ENCODE results near the gene NHERF2. TPM values are rescaled to one million over a fixed set of nuclear protein-coding genes. Genes with fewer than 3 reads are reported as not detected.
A peak's percentile ranks its signal among the peaks of the same experiment; 100 is the strongest.

NHERF2 gene
- total RNA-seq, 2 experiments from 2014 or later: 1.1 to 1.4 TPM

DNA sequence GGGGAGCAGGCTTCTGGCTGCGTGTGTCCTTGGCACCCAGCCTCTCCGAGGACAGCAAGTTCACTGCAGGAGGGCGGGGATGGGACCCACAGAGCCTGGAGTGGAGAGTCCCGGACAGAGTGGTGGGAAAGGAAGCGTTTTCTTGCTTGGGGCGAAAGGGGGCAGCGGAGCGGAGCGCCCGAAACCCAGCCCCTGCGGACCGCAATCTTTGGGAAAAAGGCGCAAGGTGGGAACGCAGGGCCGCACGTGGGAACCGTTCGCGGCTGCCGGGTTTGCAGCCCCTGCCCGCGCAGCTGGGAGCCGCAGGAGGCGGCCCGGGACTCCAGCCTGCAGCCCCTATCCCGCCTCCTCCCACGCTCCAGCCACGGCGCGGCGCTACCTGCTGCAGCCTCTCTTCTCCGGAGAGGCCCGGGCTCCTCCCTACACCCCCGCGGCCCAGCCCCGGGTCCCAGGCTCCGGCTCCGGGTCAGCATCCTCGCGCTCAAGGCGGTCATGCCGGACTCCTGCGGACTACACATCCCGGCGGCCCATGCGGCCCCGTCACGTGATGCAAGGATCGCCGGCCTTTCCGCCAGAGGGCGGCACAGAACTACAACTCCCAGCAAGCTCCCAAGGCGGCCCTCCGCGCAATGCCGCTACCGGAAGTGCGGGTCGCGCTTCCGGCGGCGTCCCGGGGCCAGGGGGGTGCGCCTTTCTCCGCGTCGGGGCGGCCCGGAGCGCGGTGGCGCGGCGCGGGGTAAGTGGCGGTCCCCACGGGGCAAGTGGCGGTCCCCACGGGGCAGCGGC lies 20.8 kb downstream of the NHERF2 start, which contains the start of the genes NTHL1 and TSC2:
Gene NTHL1, minus strand, starts transcription at position 505 of the 786 bp plus-strand sequence. Its CDS starts 11 bp downstream, at position 494.
Gene TSC2, plus strand, starts transcription at position 656 of the 786 bp plus-strand sequence. CDS start 631 bp downstream, outside the sequence.
- H3K27me3 Mint-ChIP-seq: no peaks in the 10 kb centered on the region
- no peaks in the 10 kb centered on the region for H3K9me3 Mint-ChIP-seq
- no peak within 1 kb of the TSS for H3K27ac Mint-ChIP-seq
- intact Hi-C loops (cut with micrococcal nuclease): loop anchor here (1.0 kb wide), 1 partner anchor 108 kb away; the partner anchor contains the start of gene TRAF7
- peak; percentile 97 for DNase-seq
- H3K4me1 Mint-ChIP-seq (ENCODE audit: low read depth): peaks cover 13% of the 10 kb centered on the region
- H3K4me3 Mint-ChIP-seq: peak within 1 kb of the TSS; percentile 89
- POLR2A ChIA-PET: interaction anchor here (0.6 to 1.8 kb wide), 8 partner anchors 9 to 221 kb away, joined by 3 to 22 read pairs (median 3); partner anchors contain the start of genes FAHD1, HAGH, NPW and RPS2
- H3K36me3 Mint-ChIP-seq: peaks cover 3% of the 10 kb centered on the region
- CTCF ChIA-PET: interaction anchor here (0.6 to 2.5 kb wide), 11 partner anchors 9 to 265 kb away, joined by 3 to 10 read pairs (median 4); partner anchors contain the start of genes NUBP2, SPSB3 and TRAF7

DNA sequence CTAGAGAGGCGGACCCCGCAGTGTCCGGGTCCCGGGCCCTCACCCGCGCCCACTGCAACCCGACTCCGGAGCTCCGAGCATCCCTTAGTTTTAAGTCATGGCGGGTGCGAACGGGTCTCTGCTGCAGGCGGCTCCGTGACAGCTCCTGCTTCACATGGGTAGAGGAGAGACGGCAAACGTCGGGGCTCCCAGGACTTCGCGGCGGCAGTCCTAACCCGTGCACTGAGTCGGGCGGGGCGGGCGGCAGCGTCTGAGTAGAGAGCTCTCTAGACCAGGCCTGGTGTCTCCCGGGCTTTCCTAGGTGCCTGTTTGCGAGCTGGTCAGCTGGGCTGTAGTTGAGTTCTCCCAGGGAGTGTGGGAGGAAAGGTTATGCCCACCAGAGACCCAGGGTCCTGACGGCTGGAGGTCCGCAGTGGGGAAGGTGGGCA lies 21.4 kb downstream of the NHERF2 start:
- Mint-ChIP-seq H3K4me3 (peak overlapping the region; percentile 88), H3K9me3 (no peaks in the 10 kb centered on the region), H3K27ac (no peak overlapping the region), H3K4me1 (ENCODE audit: low read depth) (peaks cover 13% of the 10 kb centered on the region), H3K27me3 (no peaks in the 10 kb centered on the region), H3K36me3 (peaks cover 3% of the 10 kb centered on the region)
- ChIA-PET CTCF (interaction anchor here (0.7 to 2.5 kb wide), 8 partner anchors 9 to 107 kb away, joined by 3 to 10 read pairs (median 5); partner anchors contain the start of gene TRAF7), POLR2A (interaction anchor here (0.8 to 1.8 kb wide), 6 partner anchors 8 to 221 kb away, joined by 3 to 22 read pairs (median 4); partner anchors contain the start of genes FAHD1, HAGH, RPS2 and TBL3)
- intact Hi-C loops (cut with micrococcal nuclease): no loop called here
- DNase-seq: no peak

DNA sequence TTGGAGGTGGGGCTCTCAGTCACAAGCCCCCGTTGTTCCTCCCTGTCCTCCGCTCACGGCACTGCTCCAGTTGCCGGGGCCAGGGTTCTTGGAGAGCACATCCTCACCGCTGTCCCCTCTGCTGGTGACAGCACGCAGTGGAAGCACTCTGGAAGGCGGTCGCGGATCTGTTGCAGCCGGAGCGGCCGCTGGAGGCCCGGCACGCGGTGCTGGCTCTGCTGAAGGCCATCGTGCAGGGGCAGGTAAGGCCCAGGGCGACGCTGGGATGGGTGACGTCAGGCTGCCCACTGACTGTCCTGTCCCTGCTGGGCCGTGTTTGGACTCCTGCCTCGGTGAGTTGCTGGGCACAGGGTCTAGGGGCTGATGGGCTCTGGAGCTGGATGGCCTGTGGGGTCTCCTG lies 26.5 kb downstream of the NHERF2 start:
- H3K36me3 Mint-ChIP-seq: peaks cover 6% of the 10 kb centered on the region
- H3K27me3 Mint-ChIP-seq: no peaks in the 10 kb centered on the region
- H3K4me3 Mint-ChIP-seq: no peak overlapping the region
- CTCF ChIA-PET: no interaction called here
- DNase-seq: no peak
- H3K9me3 Mint-ChIP-seq: no peaks in the 10 kb centered on the region
- intact Hi-C loops (cut with micrococcal nuclease): no loop called here
- no peak overlapping the region for H3K27ac Mint-ChIP-seq
- H3K4me1 Mint-ChIP-seq (ENCODE audit: low read depth): peaks cover 6% of the 10 kb centered on the region
- POLR2A ChIA-PET: no interaction called here

DNA sequence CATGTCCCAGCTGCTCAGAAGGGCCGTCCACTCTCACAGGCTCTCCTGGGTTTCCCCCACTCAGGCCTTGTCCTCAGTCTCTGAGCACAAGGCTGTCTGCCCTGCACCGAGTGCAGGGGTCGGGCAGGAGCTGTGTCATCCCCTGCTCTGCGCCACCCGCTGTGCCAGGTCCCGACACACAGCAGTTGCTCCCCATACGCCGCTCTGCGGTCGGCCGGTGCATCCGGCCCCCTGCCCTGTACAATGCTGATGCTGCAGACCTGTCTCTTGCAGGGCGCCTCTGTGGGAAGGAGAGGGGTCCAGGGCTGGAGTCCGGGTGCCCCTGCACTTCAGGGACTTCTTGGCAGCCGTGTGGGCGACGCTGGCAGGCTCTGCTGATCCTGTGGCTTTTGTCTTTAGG lies 27.2 kb downstream of the NHERF2 start:
- Mint-ChIP-seq H3K36me3 (peaks cover 7% of the 10 kb centered on the region), H3K27ac (no peak overlapping the region), H3K4me3 (no peak overlapping the region), H3K4me1 (ENCODE audit: low read depth) (no peaks in the 10 kb centered on the region), H3K9me3 (no peaks in the 10 kb centered on the region), H3K27me3 (no peaks in the 10 kb centered on the region)
- intact Hi-C loops (cut with micrococcal nuclease): no loop called here
- POLR2A ChIA-PET: no interaction called here
- DNase-seq: no peak
- CTCF ChIA-PET: no interaction called here

DNA sequence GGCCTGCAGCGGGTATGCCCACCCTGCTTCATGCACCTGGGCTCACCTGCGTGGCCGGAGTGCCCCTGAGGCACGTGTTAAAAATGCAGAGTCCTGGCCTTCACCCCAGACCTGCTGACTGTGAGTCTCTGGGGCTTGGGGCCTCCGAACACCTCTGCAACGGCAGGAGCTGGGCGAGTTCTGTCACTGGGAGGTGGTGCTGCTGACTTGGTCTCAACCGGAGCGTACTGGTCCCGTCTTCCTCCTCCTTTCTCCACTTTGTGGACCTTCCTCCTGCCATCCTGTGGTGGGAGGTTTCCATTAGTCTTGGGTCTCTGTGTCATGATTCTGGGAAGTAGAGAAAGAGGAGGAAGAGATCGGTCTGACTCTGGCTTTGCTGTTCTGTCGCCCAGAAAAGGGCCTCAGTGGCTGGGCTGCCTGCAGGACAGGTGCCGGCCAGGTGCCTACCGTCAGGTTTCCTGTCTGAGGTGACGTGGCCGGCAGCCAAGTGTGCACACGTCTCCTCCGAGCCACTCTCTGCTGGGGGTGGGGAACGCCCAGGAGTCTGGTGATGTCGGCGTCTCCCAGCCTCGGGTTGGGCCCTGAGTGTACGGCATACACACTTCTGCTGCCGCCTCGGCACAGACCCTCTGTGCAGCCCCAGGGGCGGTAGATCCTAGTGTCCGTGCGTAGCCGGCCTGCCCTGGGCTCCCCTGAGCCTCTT lies 28.0 kb downstream of the NHERF2 start:
- Mint-ChIP-seq H3K27ac (no peak overlapping the region), H3K36me3 (peaks cover 7% of the 10 kb centered on the region), H3K4me1 (ENCODE audit: low read depth) (no peaks in the 10 kb centered on the region), H3K4me3 (no peak overlapping the region), H3K27me3 (no peaks in the 10 kb centered on the region), H3K9me3 (no peaks in the 10 kb centered on the region)
- POLR2A ChIA-PET: no interaction called here
- intact Hi-C loops (cut with micrococcal nuclease): no loop called here
- CTCF ChIA-PET: no interaction called here
- no peak for DNase-seq

DNA sequence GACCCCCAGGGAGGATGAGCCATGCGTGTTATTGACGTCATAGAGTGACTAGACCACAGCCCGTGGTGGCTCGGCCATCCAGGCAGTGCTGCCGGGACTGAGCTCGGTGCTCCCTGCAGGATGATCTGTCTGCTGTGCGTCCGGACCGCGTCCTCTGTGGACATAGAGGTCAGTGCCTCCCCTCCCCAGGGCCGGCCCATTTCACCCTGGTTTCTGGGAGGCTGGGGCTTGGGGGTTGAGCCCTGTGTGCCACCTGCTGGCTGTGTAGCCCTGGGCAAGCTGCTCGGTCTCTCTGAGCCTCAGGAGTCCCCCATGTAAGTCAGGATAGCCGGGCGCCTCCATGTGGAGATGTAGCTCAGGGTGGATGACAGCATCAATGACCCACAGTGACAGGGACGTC lies 29.4 kb downstream of the NHERF2 start:
- H3K27me3 Mint-ChIP-seq: no peaks in the 10 kb centered on the region
- no peaks in the 10 kb centered on the region for H3K4me1 Mint-ChIP-seq (ENCODE audit: low read depth)
- intact Hi-C loops (cut with micrococcal nuclease): no loop called here

DNA sequence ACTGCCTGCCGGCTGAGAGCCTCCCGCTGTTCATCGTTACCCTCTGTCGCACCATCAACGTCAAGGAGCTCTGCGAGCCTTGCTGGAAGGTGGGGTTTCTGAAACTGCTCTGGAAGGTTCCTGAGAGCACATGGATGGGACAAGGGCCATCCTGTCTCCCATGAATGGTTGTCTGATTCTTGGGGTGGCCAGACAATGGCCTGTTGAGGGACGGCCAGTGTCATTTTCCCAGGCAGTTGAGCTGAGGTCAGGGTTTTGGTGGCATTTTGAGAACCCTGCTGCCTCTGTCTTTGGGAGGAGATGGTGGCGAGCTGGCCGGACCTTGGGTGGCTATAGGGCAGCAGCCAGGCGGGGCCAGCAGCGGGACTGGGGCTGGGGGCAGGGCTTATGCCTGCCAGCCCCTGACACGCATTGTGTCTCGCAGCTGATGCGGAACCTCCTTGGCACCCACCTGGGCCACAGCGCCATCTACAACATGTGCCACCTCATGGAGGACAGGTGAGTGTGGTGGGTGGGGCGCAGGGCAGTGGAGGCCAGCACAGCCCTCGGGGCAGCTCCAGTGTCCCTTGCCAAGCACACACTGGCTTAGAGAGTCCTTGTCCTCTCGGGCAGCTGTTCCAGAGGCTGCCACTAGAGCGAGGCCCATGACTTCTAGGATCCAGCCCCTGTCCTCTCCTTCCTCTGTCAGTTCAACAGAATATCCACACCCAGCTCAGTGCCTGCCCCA lies 30.1 kb downstream of the NHERF2 start:
- Mint-ChIP-seq H3K27ac (no peak overlapping the region), H3K4me1 (ENCODE audit: low read depth) (no peaks in the 10 kb centered on the region), H3K9me3 (no peaks in the 10 kb centered on the region), H3K27me3 (no peaks in the 10 kb centered on the region), H3K36me3 (peaks cover 5% of the 10 kb centered on the region), H3K4me3 (no peak overlapping the region)
- intact Hi-C loops (cut with micrococcal nuclease): no loop called here
- ChIA-PET CTCF (interaction anchor here (0.8 to 0.9 kb wide), 2 partner anchors 9 to 53 kb away, joined by 3 to 6 read pairs; partner anchors contain the start of genes NTHL1 and TSC2), POLR2A (interaction anchor here (0.8 kb wide), 1 partner anchor 9 kb away, joined by 3 read pairs; the partner anchor contains the start of genes NTHL1 and TSC2)
- no peak for DNase-seq

More for the DNA sequence above, 29.4 kb downstream of the NHERF2 start:
- Mint-ChIP-seq H3K9me3 (no peaks in the 10 kb centered on the region), H3K36me3 (peaks cover 5% of the 10 kb centered on the region), H3K27ac (no peak overlapping the region), H3K4me3 (no peak overlapping the region)
- no peak for DNase-seq
- ChIA-PET POLR2A (interaction anchor here (0.8 kb wide), 1 partner anchor 8 kb away, joined by 3 read pairs; the partner anchor contains the start of genes NTHL1 and TSC2), CTCF (no interaction called here)

DNA sequence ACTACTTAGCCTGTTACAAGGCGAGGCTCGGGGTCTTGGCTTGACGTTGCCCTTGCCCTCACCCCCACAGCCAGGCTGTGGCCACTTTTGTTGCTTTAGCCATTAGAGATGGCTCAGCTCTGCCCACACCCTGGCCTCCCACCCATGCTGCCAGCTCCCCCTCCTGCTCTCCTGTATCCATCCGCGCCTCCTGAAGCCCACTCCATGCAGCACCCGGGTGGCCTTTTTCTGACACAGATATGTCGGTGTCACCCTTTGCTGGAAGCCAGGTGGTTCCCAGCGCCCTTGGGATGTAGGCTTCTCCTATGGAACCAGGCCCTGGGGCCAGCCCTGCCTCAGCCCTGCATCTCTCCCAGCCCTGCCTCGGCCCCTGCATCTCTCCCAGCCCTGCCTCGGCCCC lies 30.7 kb downstream of the NHERF2 start:
- no peaks in the 10 kb centered on the region for H3K9me3 Mint-ChIP-seq
- H3K4me3 Mint-ChIP-seq: no peak overlapping the region
- no peaks in the 10 kb centered on the region for H3K27me3 Mint-ChIP-seq
- H3K36me3 Mint-ChIP-seq: peaks cover 5% of the 10 kb centered on the region
- POLR2A ChIA-PET: no interaction called here
- intact Hi-C loops (cut with micrococcal nuclease): no loop called here
- no peak overlapping the region for H3K27ac Mint-ChIP-seq
- no peaks in the 10 kb centered on the region for H3K4me1 Mint-ChIP-seq (ENCODE audit: low read depth)
- CTCF ChIA-PET: interaction anchor here (0.9 kb wide), 1 partner anchor 53 kb away, joined by 3 read pairs; no protein-coding TSS in a partner anchor
- DNase-seq: no peak

DNA sequence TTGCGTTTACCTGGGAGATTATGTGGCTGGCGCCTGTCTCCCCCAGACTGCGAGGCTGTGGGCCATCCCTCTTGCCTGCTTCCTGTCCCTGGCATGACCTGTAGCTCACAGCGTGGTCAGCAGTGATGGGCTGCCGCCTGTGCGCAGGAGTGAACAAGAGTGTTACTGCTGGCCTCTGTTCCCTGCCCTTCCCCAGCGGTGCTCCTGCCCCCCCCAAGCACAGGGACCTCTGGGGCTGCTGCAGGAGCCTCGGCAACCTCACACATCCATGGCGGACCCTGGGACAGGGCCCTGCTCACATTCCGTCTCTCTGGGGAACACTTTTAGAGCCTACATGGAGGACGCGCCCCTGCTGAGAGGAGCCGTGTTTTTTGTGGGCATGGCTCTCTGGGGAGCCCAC lies 31.7 kb downstream of the NHERF2 start:
- intact Hi-C loops (cut with micrococcal nuclease): no loop called here
- no peak overlapping the region for H3K27ac Mint-ChIP-seq
- no peak overlapping the region for H3K4me3 Mint-ChIP-seq
- no peaks in the 10 kb centered on the region for H3K9me3 Mint-ChIP-seq
- H3K4me1 Mint-ChIP-seq (ENCODE audit: low read depth): no peaks in the 10 kb centered on the region
- H3K36me3 Mint-ChIP-seq: peaks cover 5% of the 10 kb centered on the region
- CTCF ChIA-PET: no interaction called here
- no peaks in the 10 kb centered on the region for H3K27me3 Mint-ChIP-seq
- POLR2A ChIA-PET: no interaction called here
- DNase-seq: no peak

DNA sequence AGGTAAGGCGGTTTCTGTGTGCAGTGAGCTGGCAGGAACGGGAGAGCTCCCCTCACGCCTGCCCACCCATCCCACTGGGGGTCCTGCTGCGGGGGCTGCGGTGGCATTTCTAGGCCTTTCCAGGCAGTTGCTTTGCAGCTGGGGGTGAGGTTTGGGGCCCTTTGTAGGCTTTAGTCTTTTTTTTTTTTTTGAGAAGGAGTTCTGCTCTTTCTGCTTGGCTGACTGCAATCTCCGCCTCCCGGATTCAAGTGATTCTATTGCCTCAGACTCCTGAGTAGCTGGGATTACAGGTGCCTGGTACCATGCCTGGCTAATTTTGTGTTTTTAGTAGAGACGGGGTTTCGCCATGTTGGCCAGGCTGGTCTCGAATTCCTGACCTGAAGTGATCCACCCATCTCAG lies 32.2 kb downstream of the NHERF2 start:
- Mint-ChIP-seq H3K9me3 (no peaks in the 10 kb centered on the region), H3K27ac (no peak overlapping the region), H3K4me3 (no peak overlapping the region), H3K36me3 (peaks cover 3% of the 10 kb centered on the region), H3K27me3 (no peaks in the 10 kb centered on the region), H3K4me1 (ENCODE audit: low read depth) (no peaks in the 10 kb centered on the region)
- ChIA-PET POLR2A (interaction anchor here (0.6 kb wide), 1 partner anchor 95 kb away, joined by 4 read pairs; no protein-coding TSS in a partner anchor), CTCF (no interaction called here)
- intact Hi-C loops (cut with micrococcal nuclease): no loop called here
- no peak for DNase-seq

DNA sequence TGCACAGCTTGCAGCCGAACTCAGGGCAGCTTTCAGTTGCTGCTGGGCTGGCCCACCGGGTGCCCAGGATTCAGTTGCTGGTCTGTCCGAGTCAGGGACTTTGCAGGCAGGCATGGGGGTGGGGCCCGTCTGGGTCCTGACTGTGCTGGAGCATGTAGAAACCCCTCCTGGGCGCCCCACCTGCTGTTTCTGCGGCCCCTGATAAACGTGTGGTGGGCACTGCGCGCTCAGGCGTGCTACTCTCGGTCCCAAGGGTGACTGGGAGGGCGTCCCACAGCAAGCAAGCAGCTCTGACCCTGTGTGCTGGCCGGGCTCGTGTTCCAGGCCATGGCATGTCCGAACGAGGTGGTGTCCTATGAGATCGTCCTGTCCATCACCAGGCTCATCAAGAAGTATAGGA lies 33.6 kb downstream of the NHERF2 start:
- no peak for DNase-seq
- H3K27ac Mint-ChIP-seq: no peak overlapping the region
- CTCF ChIA-PET: no interaction called here
- no peak overlapping the region for H3K4me3 Mint-ChIP-seq
- no peaks in the 10 kb centered on the region for H3K4me1 Mint-ChIP-seq (ENCODE audit: low read depth)
- H3K9me3 Mint-ChIP-seq: no peaks in the 10 kb centered on the region
- intact Hi-C loops (cut with micrococcal nuclease): no loop called here
- peaks cover 2% of the 10 kb centered on the region for H3K36me3 Mint-ChIP-seq
- no peaks in the 10 kb centered on the region for H3K27me3 Mint-ChIP-seq
- POLR2A ChIA-PET: interaction anchor here (0.7 kb wide), 1 partner anchor 11 kb away, joined by 3 read pairs; no protein-coding TSS in a partner anchor
